Gastroesophageal sphincter (tissue), 4 donors: ENCODE results near the gene CARD19. TPM values are rescaled to one million over a fixed set of nuclear protein-coding genes. Genes with fewer than 3 reads are reported as not detected.
"Not testable (repeated sequence)": the region's sequence is repeated elsewhere in the genome, so short reads cannot be mapped to it uniquely, and the experiment has no call there.

ENCODE experiments used
- ATAC-seq: fragments of 150-250 bp; one replicate; pipeline ENCODE4 v1.9.1; 2016; ENCODE audit warnings: mild to moderate bottlenecking, moderate library complexity
- H3K27ac ChIP-seq, 4 donors: fragments of 200-600 bp; sonication (generic) in 3 of 4; 1 replicate in 3 of 4; 2 replicates in 1 of 4; pipeline ENCODE4 v1.5.1; 2016 to 2019
- H3K27me3 ChIP-seq: fragments of 200-600 bp; sonication (generic); one replicate; pipeline ENCODE4 v1.5.1; 2019
- H3K36me3 ChIP-seq, 2 donors: fragments of 200-600 bp; sonication (generic); one replicate each; pipeline ENCODE4 v1.5.1; 2019; ENCODE audit warnings: control low read depth in 1 of 2
- H3K4me1 ChIP-seq, 3 donors: fragments of 200-600 bp; sonication (generic); 1 replicate in 2 of 3; 2 replicates in 1 of 3; pipeline ENCODE4 v1.5.1; 2016 to 2019; ENCODE audit warnings: control low read depth in 2 of 3
- H3K4me3 ChIP-seq, 2 donors: fragments of 200-600 bp; sonication (generic); one replicate each; pipeline ENCODE4 v1.5.1; 2019; ENCODE audit warnings: mild to moderate bottlenecking in 1 of 2, moderate library complexity in 1 of 2
- H3K9me3 ChIP-seq, 3 donors: fragments of 200-600 bp; sonication (generic); one replicate each; pipeline ENCODE4 v1.5.1; 2017 to 2019; ENCODE audit warnings: control low read depth in 2 of 3
- EP300 ChIP-seq: sonication (generic); formaldehyde crosslinking; IDR thresholded peaks from one replicate; pipeline ENCODE4 v1.6.1; 2017; ENCODE audit warnings: antibody characterized with exemption, mild to moderate bottlenecking
- POLR2A ChIP-seq, 2 donors: fragments of 450-650 bp; IDR thresholded peaks; one replicate each; pipeline ENCODE4 v1.6.1; 2017; ENCODE audit warnings: antibody characterized with exemption in 2 of 2, mild to moderate bottlenecking in 2 of 2, moderate library complexity in 1 of 2
- POLR2AphosphoS5 ChIP-seq: sonication (generic); formaldehyde crosslinking; IDR thresholded peaks from one replicate; pipeline ENCODE4 v1.6.1; 2017; ENCODE audit warnings: antibody characterized with exemption
- WGBS, 2 donors: methylation state at CpG; one replicate each; pipeline ENCODE4 v1.1.5; 2018; ENCODE audit warnings: low coverage in 1 of 2; 5-methylcytosine and 5-hydroxymethylcytosine counted together
- total RNA-seq, 4 donors: library from RNA; depleted of rRNA; stranded (reverse); fragments of >200 nt; gene quantifications; one replicate each; pipeline ENCODE4 v1.1.0, GENCODE V29; 2016
- TF ChIP-seq, protein P1 (sequence below), 4 experiments: fragments of 200-600 bp in 2 of 4; fragments of 450-650 bp in 2 of 4; sonication (generic) in 1 of 4; IDR thresholded peaks; one replicate each; pipeline ENCODE4 v1.5.1; 2017 to 2019; ENCODE audit warnings: antibody characterized with exemption in 4 of 4, mild to moderate bottlenecking in 2 of 4, moderate library complexity in 2 of 4

Gene CARD19
- total RNA-seq, 4 donors from 2014 or later: 78.5 to 82.2 (median 80.1) TPM

DNA sequence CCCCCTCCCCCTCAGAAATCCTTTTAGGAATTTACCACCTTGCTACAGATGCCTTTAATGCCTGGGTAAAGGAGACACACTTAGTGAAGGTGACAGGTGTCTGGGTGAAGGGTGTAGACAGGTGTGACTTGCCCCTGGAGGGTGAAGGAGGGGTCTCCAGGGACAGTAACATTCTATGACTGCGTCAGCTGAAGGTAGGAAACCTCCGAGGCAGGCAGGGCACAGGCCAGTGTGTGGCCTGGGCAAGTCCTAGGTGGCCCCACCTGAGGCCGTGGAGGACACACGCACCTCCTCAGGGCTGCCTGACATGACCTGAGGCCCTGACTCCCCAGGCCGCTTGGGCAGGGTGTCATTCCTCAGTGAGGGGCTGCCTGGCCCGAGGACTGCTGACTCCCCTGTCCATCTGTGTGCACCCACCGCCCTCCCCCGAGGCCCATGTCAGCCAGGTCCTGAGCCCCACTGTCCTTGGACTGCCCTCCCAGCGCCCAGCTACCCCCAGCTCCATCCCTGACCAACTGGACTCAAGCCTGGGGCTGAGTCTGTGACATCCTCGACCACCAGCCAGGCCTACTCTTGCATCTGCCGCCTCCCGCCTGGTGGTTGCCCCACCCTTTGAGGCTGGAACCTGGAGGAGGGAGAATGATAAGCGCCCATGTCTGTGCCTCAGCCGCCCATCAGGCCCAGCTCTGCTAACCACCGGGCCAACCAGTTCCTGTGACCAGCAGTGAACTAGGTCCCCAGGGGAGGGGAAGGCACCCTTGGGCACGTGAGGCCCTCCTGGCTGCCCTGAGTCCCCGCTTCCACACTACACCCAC is 18.4 kb downstream of the CARD19 start:
- Histone ChIP-seq H3K36me3 (peaks cover 0 to 54% of the 10 kb centered on the region in 2 donors), H3K27me3 (no peaks in the 10 kb centered on the region), H3K27ac (no peak overlapping the region), H3K4me3 (no peak overlapping the region), H3K4me1 (peaks cover 0 to 26% (median 3%) of the 10 kb centered on the region in 3 donors), H3K9me3 (no peaks in the 10 kb centered on the region)
- WGBS, 2 donors: 67 to 74% methylated on average over 1 to 3 of the region's 17 CpGs
- ATAC-seq: no peak
- TF ChIP-seq POLR2AphosphoS5 (no peak), POLR2A (IDR thresholded peaks at IDR 0.05) (no peak), EP300 (no peak)
- TF ChIP-seq, protein P1, sequence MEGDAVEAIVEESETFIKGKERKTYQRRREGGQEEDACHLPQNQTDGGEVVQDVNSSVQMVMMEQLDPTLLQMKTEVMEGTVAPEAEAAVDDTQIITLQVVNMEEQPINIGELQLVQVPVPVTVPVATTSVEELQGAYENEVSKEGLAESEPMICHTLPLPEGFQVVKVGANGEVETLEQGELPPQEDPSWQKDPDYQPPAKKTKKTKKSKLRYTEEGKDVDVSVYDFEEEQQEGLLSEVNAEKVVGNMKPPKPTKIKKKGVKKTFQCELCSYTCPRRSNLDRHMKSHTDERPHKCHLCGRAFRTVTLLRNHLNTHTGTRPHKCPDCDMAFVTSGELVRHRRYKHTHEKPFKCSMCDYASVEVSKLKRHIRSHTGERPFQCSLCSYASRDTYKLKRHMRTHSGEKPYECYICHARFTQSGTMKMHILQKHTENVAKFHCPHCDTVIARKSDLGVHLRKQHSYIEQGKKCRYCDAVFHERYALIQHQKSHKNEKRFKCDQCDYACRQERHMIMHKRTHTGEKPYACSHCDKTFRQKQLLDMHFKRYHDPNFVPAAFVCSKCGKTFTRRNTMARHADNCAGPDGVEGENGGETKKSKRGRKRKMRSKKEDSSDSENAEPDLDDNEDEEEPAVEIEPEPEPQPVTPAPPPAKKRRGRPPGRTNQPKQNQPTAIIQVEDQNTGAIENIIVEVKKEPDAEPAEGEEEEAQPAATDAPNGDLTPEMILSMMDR (IDR thresholded peaks at IDR 0.05): no peak

- Histone ChIP-seq H3K36me3 (peaks cover 0 to 50% of the 10 kb centered on the region in 2 donors), H3K4me1 (peaks cover 0 to 26% (median 9%) of the 10 kb centered on the region in 3 donors), H3K4me3 (no peak overlapping the region), H3K27ac (no peak overlapping the region), H3K27me3 (no peaks in the 10 kb centered on the region), H3K9me3 (no peaks in the 10 kb centered on the region)
- no CpG with 5 or more reads among the region's 5 CpGs for WGBS, 2 donors
- no peak for ATAC-seq
- TF ChIP-seq POLR2AphosphoS5 (no peak), EP300 (no peak), POLR2A (IDR thresholded peaks at IDR 0.05) (no peak)
- TF ChIP-seq, protein P1 (IDR thresholded peaks at IDR 0.05): no peak
These were observed 18.9 kb downstream of the CARD19 start for GRCh38 chr9:93114984-93115335.

DNA sequence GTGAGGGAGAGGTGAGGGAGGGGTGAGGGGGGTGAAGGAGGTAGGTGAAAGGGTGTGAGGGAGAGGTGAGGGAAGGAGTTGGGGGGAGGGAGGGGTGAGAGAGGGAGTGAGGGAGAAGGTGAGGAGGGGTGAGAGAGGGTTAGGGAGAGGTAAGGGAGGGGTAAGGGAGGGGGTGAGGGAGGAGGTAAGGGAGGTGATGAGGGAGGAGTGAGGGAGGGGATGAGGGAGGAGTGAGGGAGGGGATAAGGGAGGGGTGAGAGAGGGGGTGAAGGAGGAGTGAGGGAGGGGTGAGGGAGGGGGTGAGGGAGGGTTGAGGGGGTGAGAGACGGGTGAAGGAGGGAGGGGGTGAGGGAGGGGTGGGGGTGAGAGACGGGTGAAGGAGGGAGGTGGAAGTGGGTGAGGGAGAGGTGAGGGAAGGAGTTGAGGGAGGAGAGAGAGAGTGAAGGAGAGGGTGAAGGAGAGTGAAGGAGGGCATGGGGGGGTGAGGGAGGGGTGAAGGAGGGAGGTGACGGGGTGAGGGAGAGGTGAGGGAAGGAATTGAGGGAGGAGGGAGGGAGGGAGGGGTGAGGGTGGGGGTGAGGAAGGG is 19.6 kb downstream of the CARD19 start:
- H3K36me3 ChIP-seq: peaks cover 0 to 43% of the 10 kb centered on the region in 2 donors
- ATAC-seq: no peak
- H3K4me3 ChIP-seq: no peak overlapping the region
- 43% methylated on average over 2 of the region's 3 CpGs; no CpG with 5 or more reads in 1 of the 2 donors for WGBS, 2 donors
- H3K27ac ChIP-seq: peak overlapping the region in 2 of 4 donors; percentile 18 to 62
- H3K27me3 ChIP-seq: no peaks in the 10 kb centered on the region
- no peaks in the 10 kb centered on the region for H3K9me3 ChIP-seq
- H3K4me1 ChIP-seq: peaks cover 3 to 26% (median 15%) of the 10 kb centered on the region in 3 donors
- TF ChIP-seq POLR2A (IDR thresholded peaks at IDR 0.05): no peak
- TF ChIP-seq, protein P1 (IDR thresholded peaks at IDR 0.05): no peak
- no peak for TF ChIP-seq POLR2AphosphoS5
- TF ChIP-seq EP300: no peak

DNA sequence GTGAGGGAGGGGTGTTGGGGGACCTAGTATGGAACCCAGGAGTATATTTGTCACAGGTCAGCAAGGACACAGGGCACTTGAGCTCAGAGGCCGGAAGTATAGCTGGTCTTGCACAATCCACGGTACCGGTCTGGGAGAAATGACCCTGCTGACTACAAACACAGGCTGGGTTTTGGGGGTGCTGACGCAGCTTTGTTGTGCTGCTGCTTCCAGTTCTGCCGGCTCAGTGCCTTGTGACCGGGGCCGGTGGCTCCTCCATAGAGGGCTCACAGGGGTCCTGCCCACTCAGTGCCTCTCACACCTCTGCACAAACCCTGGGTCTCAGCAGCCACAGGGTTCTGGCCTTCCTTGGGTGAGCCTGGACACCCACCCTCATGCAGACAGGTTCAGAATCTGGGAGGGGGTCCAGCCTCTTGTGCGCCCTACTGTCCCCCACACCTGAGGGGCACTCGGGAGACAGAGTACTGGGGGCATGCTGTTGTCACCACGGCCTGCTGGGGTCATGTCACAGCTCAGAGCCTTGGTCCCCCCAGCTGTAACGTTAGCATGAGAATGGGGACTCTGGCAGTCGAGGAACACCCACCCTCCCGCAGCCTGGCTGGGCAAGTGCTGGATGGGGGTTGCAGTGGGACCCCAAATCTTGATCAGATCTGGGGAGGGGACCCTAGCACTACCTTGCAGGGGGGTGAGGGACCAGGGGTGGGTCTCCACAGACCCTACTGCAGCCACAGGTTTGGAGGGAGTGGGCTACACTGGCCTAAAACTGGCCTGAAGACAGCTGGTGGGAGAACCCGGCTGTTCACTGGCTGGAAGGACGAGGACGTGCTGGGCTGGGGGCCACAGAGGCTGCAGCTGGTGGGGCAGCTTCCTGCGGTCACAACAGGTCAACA is 20.3 kb downstream of the CARD19 start:
- no peak overlapping the region for H3K4me3 ChIP-seq
- peak; percentile 48 for ATAC-seq
- WGBS, 2 donors: 53% methylated on average over 4 of the region's 17 CpGs; no CpG with 5 or more reads in 1 of the 2 donors
- H3K4me1 ChIP-seq: peaks cover 3 to 32% (median 17%) of the 10 kb centered on the region in 3 donors
- TF ChIP-seq POLR2A (IDR thresholded peaks at IDR 0.05) (peak in 1 of 2 donors; percentile 10), POLR2AphosphoS5 (peak; percentile 46), EP300 (no peak)
- TF ChIP-seq, protein P1 (IDR thresholded peaks at IDR 0.05): no peak
- H3K9me3 ChIP-seq: no peaks in the 10 kb centered on the region
- peak overlapping the region in 2 of 4 donors; percentile 18 to 62 for H3K27ac ChIP-seq
- H3K27me3 ChIP-seq: no peaks in the 10 kb centered on the region
- peaks cover 0 to 41% of the 10 kb centered on the region in 2 donors for H3K36me3 ChIP-seq

DNA sequence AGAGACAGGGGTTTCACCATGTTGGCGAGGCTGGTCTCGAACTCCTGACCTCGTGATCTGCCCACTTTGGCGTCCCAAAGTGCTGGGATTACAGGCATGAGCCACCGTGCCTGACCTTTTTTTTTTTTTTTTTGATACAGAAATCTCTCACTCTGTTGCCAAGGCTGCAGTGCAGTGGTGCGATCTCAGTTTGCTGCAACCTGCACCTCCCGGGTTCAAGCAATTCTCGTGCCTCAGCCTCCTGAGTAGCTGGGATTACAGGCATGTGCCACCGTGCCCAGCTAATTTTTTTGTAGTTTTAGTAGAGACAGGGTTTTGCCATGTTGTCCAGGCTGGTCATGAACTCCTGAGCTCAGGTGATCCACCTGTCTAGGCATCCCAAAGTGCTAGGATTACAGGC is 21.5 kb downstream of the CARD19 start:
- Histone ChIP-seq H3K4me1 (peaks cover 3 to 39% (median 17%) of the 10 kb centered on the region in 3 donors), H3K36me3 (peaks cover 0 to 41% of the 10 kb centered on the region in 2 donors)
- not testable (repeated sequence) for H3K9me3 ChIP-seq, H3K27me3 ChIP-seq, H3K4me3 ChIP-seq, ATAC-seq, H3K27ac ChIP-seq
- WGBS, 2 donors: 88 to 100% methylated on average over 1 to 9 of the region's 9 CpGs
